Measurements from ENCODE around the gene DUSP6.

- TF ChIP-seq CTCF (IDR thresholded peaks at IDR 0.05) = no peak
- no peak for TF ChIP-seq EZH2 (IDR thresholded peaks at IDR 0.05; ENCODE audit: borderline replicate concordance, insufficient read depth, low read depth, low read length, poor library complexity, severe bottlenecking)
Measured at GRCh38 chr12:89386138-89386537, 33.8 kb upstream of the DUSP6 start.
